ENCODE measurements around the gene SOWAHA.

- TF ChIP-seq POLR2A (IDR thresholded peaks at IDR 0.05; ENCODE audit: low read depth, low read length) (no peak), TAF1 (IDR thresholded peaks at IDR 0.05; ENCODE audit: borderline replicate concordance, low read depth, low read length) (no peak)
These were observed 3.0 kb downstream of the SOWAHA start for GRCh38 chr5:132816083-132816482.
